Glutamatergic neuron (in vitro differentiated cells): ENCODE data around the gene CBX5. TPM values are rescaled to one million over a fixed set of nuclear protein-coding genes. Genes with fewer than 3 reads are reported as not detected.
"Not testable (repeated sequence)": the region's sequence is repeated elsewhere in the genome, so short reads cannot be mapped to it uniquely, and the experiment has no call there.

ENCODE experiments used
- DNase-seq: peaks from one replicate; pipeline ENCODE4 v3.0.0; 2022
- H3K27ac Mint-ChIP-seq: one replicate; pipeline ENCODE4 v1.8.0; 2020; ENCODE audit warnings: mild to moderate bottlenecking, mixed read lengths, inconsistent platforms; ENCODE audit not compliant: unreplicated experiment
- H3K27me3 Mint-ChIP-seq: one replicate; pipeline ENCODE4 v1.8.0; 2020; ENCODE audit warnings: mild to moderate bottlenecking, moderate library complexity, mixed read lengths, inconsistent platforms; ENCODE audit not compliant: unreplicated experiment
- H3K36me3 Mint-ChIP-seq: one replicate; pipeline ENCODE4 v1.8.0; 2020; ENCODE audit warnings: mild to moderate bottlenecking, mixed read lengths, inconsistent platforms; ENCODE audit not compliant: unreplicated experiment
- H3K4me1 Mint-ChIP-seq: one replicate; pipeline ENCODE4 v1.8.0; 2020; ENCODE audit warnings: mild to moderate bottlenecking, low read depth, mixed read lengths, inconsistent platforms; ENCODE audit not compliant: unreplicated experiment
- H3K4me3 Mint-ChIP-seq: one replicate; pipeline ENCODE4 v1.8.0; 2020; ENCODE audit warnings: mild to moderate bottlenecking, mixed read lengths, inconsistent platforms; ENCODE audit not compliant: unreplicated experiment
- H3K9me3 Mint-ChIP-seq: one replicate; pipeline ENCODE4 v1.8.0; 2020; ENCODE audit warnings: mild to moderate bottlenecking, moderate library complexity, mixed read lengths, inconsistent platforms; ENCODE audit not compliant: unreplicated experiment
- total RNA-seq: library from RNA; stranded (reverse); fragmentation: NEBNext Ultra II Directional; extraction: Animal tissue kit (Norgen Biotek cat#: 25700); gene quantifications from one replicate; pipeline ENCODE4 v1.2.1, GENCODE V29; 2021; ENCODE audit not compliant: unreplicated experiment
- TF ChIP-seq, protein P1 (sequence below): fragments of 200-600 bp; sonication (generic); IDR thresholded peaks from one replicate; pipeline ENCODE4 v1.5.0; 2021; ENCODE audit not compliant: partially characterized antibody, unreplicated experiment

The CBX5 gene
- total RNA-seq, 1 donor from 2014 or later, result 225 TPM

DNA sequence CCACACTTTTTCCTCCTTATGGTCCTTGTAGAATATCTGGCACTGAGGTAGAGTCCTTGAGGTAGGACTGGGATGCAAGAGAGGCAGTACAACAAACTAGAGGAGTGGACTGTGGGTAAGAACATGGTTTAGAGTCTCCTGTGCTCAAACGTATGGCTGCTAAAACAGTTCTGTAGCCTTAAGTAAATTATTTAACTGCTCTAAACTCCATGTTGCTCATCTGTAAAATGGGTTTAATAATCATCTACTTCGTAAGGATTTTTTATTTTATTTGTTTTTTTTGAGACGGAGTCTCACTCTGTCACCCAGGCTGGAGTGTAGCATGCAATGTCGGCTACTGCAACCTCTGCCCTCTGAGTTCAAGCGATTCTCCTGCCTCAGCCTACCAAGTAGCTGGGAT, 41.4 kb upstream of the CBX5 start:
- H3K27me3 Mint-ChIP-seq, result peaks cover 2% of the 10 kb centered on the region
- TF ChIP-seq, protein P1, sequence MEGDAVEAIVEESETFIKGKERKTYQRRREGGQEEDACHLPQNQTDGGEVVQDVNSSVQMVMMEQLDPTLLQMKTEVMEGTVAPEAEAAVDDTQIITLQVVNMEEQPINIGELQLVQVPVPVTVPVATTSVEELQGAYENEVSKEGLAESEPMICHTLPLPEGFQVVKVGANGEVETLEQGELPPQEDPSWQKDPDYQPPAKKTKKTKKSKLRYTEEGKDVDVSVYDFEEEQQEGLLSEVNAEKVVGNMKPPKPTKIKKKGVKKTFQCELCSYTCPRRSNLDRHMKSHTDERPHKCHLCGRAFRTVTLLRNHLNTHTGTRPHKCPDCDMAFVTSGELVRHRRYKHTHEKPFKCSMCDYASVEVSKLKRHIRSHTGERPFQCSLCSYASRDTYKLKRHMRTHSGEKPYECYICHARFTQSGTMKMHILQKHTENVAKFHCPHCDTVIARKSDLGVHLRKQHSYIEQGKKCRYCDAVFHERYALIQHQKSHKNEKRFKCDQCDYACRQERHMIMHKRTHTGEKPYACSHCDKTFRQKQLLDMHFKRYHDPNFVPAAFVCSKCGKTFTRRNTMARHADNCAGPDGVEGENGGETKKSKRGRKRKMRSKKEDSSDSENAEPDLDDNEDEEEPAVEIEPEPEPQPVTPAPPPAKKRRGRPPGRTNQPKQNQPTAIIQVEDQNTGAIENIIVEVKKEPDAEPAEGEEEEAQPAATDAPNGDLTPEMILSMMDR, result no peak
- no peak for DNase-seq
- no peak overlapping the region for H3K27ac Mint-ChIP-seq
- H3K9me3 Mint-ChIP-seq, result peaks cover 4% of the 10 kb centered on the region
- no peak overlapping the region for H3K4me3 Mint-ChIP-seq
- H3K4me1 Mint-ChIP-seq, result peaks cover 5% of the 10 kb centered on the region
- no peaks in the 10 kb centered on the region for H3K36me3 Mint-ChIP-seq

DNA sequence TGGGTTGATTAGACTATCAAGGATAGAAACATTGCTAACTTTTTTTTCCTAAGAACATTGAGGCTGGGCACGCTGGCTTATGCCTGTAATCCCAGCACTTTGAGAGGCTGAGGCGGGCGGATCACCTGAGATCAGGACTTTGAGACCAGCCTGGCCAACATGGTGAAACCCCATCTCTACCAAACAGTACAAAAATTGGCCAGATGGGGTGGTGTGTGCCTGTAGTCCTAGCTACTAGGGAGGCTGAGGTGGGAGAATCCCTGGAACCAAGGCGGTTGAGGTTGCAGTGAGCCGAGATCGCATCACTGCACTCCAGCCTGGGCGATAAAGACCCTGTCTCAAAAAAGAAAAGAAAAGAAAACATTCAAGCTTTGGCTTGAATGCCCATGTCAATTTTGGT, 32.4 kb upstream of the CBX5 start:
- not testable (repeated sequence) for DNase-seq, H3K36me3 Mint-ChIP-seq, H3K9me3 Mint-ChIP-seq, H3K4me1 Mint-ChIP-seq, H3K4me3 Mint-ChIP-seq, H3K27me3 Mint-ChIP-seq, H3K27ac Mint-ChIP-seq

DNA sequence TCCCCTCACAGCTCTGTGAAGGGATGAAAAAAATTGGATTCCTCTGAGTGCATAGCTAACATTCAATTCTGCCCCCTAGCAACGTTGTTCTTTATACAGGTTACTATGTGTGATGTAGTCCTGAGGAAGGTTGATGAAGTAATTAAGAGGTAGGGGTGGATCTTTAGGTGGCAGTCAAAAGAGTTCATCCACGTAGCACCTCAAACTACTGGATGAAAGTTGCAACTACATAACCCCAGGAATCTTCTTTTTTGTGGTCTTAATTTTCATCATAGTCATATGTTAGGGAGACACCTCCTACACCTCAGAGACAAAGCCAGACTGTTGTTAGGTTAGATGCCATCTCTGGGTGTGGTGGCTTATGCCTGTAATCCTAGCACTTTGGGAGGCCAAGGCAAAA, 31.1 kb upstream of the CBX5 start:
- DNase-seq, result no peak
- TF ChIP-seq, protein P1, result no peak
- Mint-ChIP-seq H3K27me3 (no peaks in the 10 kb centered on the region), H3K9me3 (no peaks in the 10 kb centered on the region), H3K4me3 (no peak overlapping the region), H3K4me1 (no peaks in the 10 kb centered on the region), H3K27ac (no peak overlapping the region), H3K36me3 (no peaks in the 10 kb centered on the region)

DNA sequence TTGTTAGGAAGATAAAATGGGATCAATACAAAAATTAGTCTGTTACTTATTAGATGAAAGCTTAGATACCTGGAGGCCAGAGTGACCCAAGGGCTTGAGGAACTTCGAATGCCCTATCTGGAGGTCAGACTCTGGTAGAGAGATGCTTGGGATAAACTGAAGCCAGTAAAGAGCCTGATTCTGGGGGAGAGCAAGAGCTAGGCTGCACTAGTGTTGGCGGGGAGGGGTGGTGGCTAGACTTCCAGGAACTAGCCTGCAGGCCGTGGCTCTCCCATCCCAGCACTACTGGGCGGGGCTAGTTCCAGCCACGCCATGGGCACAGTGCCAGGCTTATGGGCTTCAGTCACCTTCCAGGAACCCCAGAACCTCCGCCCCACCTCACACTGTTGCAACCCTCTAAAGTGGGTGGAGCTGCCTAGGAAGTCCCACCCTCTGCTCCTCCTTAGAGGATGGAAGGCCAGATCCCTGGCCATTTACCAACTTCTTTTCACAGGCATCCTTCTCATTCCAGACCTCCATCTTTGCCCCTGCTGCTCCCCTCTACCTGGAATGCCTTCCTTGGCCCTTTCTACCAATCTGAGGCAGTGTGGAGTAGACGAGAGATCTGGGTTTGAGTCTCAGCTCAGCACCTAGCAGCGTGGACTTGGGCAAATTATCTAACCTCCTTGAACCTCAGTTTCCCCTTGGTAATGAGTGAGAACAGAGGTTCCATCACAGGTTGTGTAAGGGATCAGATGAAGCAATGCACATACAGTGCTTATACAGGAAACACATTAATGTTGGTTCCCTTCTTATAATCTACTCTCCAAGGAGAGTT, 27.2 kb upstream of the CBX5 start:
- Mint-ChIP-seq H3K4me1 (peaks cover 2% of the 10 kb centered on the region), H3K27me3 (no peaks in the 10 kb centered on the region), H3K27ac (no peak overlapping the region), H3K9me3 (no peaks in the 10 kb centered on the region), H3K36me3 (no peaks in the 10 kb centered on the region), H3K4me3 (no peak overlapping the region)
- TF ChIP-seq, protein P1, result no peak
- no peak for DNase-seq

DNA sequence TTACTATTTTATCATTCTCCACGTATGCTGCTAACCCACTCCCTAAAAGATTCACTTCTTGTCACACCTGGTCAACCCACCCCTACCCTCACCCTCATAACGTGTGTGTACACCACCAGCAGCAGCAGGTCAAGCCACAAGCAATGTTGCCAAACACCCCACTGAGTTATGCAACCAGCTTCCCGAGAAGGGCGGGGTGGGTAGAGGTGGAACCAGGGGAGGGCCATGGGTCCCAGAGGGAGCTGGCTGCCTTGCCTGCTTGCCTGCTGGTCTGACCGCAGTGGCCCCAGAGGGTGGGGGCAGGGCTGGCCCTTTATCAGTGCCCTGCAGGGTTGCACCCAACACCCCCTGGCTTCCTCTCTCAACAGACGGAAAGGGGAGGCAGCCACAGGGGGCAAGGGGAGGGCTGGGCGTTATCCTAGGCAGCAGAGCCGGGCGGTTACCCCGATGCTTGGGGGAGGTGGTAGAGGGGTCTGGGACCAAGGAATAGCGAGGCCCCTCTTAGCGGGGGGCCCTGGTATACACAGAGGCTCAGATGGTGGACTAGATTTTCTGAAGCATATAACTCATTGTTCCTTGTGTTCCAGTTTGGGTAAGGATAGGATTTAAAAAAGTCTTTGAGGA, 24.4 kb upstream of the CBX5 start:
- DNase-seq, result no peak
- Mint-ChIP-seq H3K36me3 (no peaks in the 10 kb centered on the region), H3K4me1 (peaks cover 4% of the 10 kb centered on the region), H3K27me3 (peaks cover 2% of the 10 kb centered on the region), H3K27ac (no peak overlapping the region), H3K4me3 (no peak overlapping the region), H3K9me3 (no peaks in the 10 kb centered on the region)
- TF ChIP-seq, protein P1, result no peak
